SK-N-SH treated with all-trans-retinoic acid at 6 μM for 48 hours (cell line): Measurements from ENCODE around the gene PODXL.

Source experiments
- ISL1 ChIP-seq: fragments of 250-450 bp; sonication (Bioruptor Pico); IDR thresholded peaks from 2 replicates; pipeline ENCODE4 v2.1.2; 2022; ENCODE audit warnings: mild to moderate bottlenecking, moderate library complexity
- RARB ChIP-seq: fragments of 250-450 bp; sonication (Bioruptor Pico); IDR thresholded peaks from 2 replicates; pipeline ENCODE4 v1.8.0; 2021; ENCODE audit warnings: mild to moderate bottlenecking, moderate library complexity
- ZFP30 ChIP-seq: fragments of 450-650 bp; formaldehyde crosslinking; IDR thresholded peaks from 2 replicates; pipeline ENCODE4 v1.5.0; 2022; ENCODE audit warnings: mild to moderate bottlenecking, moderate library complexity

GRCh38 chr7:131518626-131519025 is 37.8 kb downstream of the PODXL start:
- TF ChIP-seq RARB (CRISPR knock-in tag), result no peak
- no peak for TF ChIP-seq ISL1 (CRISPR knock-in tag)
- no peak for TF ChIP-seq ZFP30 (CRISPR knock-in tag)
